Caco-2 (cell line): ENCODE results near the gene HACL1. TPM values are rescaled to one million over a fixed set of nuclear protein-coding genes. Genes with fewer than 3 reads are reported as not detected.

Experiments used
- BruUV-seq: library from RNA; stranded (reverse); fragments of 400-500 nt; replicated peaks from 2 replicates; lab custom pipeline; 2021; lab: Mats Ljungman, UMichigan
- CTCF ChIA-PET: fragments of 300-600 bp; sonication (Branson Sonifier 250); formaldehyde crosslinking; loops from one replicate; lab custom pipeline; 2022; ENCODE audit warnings: antibody characterized with exemption; lab: Charles Lee
- POLR2A ChIA-PET: fragments of 300-600 bp; sonication (Branson Sonifier 250); formaldehyde crosslinking; loops from one replicate; lab custom pipeline; 2022; ENCODE audit warnings: antibody characterized with exemption; lab: Charles Lee
- DNase-seq, 2 experiments: peaks; one replicate each; pipeline versions ENCODE4 v3.0.0 to v3.0.0-alpha.2; 2020 to 2022
- H3K27me3 ChIP-seq: replicated peaks from 2 replicates; pipeline ENCODE4 v1.6.0; 2011; ENCODE audit warnings: low read length; ENCODE audit not compliant: control insufficient read depth, insufficient read depth
- H3K36me3 ChIP-seq: 2 replicates; pipeline ENCODE4 v1.5.1; 2011; ENCODE audit warnings: low read length; ENCODE audit not compliant: control insufficient read depth, insufficient read depth
- H3K4me1 ChIP-seq: fragments of 250-450 bp; sonication (Bioruptor Pico); 2 replicates; pipeline ENCODE4 v1.5.1; 2020; ENCODE audit warnings: mild to moderate bottlenecking
- H3K4me3 ChIP-seq: 2 replicates; pipeline ENCODE4 v1.5.1; 2011; ENCODE audit warnings: low read depth, mild to moderate bottlenecking, control low read depth, low read length
- H3K9me3 ChIP-seq: fragments of 250-450 bp; sonication (Bioruptor Pico); 2 replicates; pipeline ENCODE4 v1.5.1; 2020; ENCODE audit warnings: mild to moderate bottlenecking, moderate library complexity
- H3K27ac Mint-ChIP-seq: one replicate; pipeline ENCODE4 v1.8.0; 2022; ENCODE audit warnings: mixed read lengths; ENCODE audit not compliant: unreplicated experiment
- H3K27me3 Mint-ChIP-seq: one replicate; pipeline ENCODE4 v1.8.0; 2022; ENCODE audit warnings: mixed read lengths; ENCODE audit not compliant: insufficient read depth, unreplicated experiment
- H3K36me3 Mint-ChIP-seq: one replicate; pipeline ENCODE4 v1.8.0; 2022; ENCODE audit warnings: mild to moderate bottlenecking, mixed read lengths; ENCODE audit not compliant: insufficient read depth, unreplicated experiment
- H3K4me1 Mint-ChIP-seq: one replicate; pipeline ENCODE4 v1.8.0; 2022; ENCODE audit warnings: low read depth, mixed read lengths; ENCODE audit not compliant: unreplicated experiment
- H3K4me3 Mint-ChIP-seq: one replicate; pipeline ENCODE4 v1.8.0; 2022; ENCODE audit warnings: mild to moderate bottlenecking, moderate library complexity, mixed read lengths; ENCODE audit not compliant: unreplicated experiment
- H3K9me3 Mint-ChIP-seq: one replicate; pipeline ENCODE4 v1.8.0; 2022; ENCODE audit warnings: mixed read lengths; ENCODE audit not compliant: unreplicated experiment
- CTCF ChIP-seq, 2 experiments: fragments of 200-600 bp in 1 of 2; IDR thresholded peaks; 1 replicate in 1 of 2; 2 replicates in 1 of 2; pipeline versions ENCODE4 v1.5.1 to v1.8.0; 2011 to 2022; ENCODE audit warnings: antibody characterized with exemption in 1 of 2, control low read depth in 1 of 2, inconsistent platforms in 1 of 2, low read depth in 1 of 2, low read length in 1 of 2, mild to moderate bottlenecking in 1 of 2, moderate library complexity in 1 of 2; ENCODE audit not compliant: insufficient read depth in 1 of 2, severe bottlenecking in 1 of 2, unreplicated experiment in 1 of 2
- intact Hi-C: fragments of 100-400 bp; cut with micrococcal nuclease; formaldehyde crosslinking; loops from one replicate; pipeline ENCODE4 v1.10.0; 2022; ENCODE audit not compliant: unreplicated experiment
- total RNA-seq: library from RNA; stranded (reverse); gene quantifications from 2 replicates; pipeline ENCODE4 v1.2.3, GENCODE V29; 2022

Gene HACL1
- total RNA-seq, 1 experiment from 2014 or later: 48.1 TPM

GRCh38 chr3:15558581-15558980 is 42.8 kb downstream of the HACL1 start:
- Histone ChIP-seq H3K36me3 (no peaks in the 10 kb centered on the region; the same call in 1 of the 2 replicates), H3K4me3 (no peak overlapping the region), H3K4me1 (0 out of 2 replicates have a peak, but pooled peaks cover 4% of the 10 kb centered on the region), H3K27me3 (no peaks in the 10 kb centered on the region), H3K9me3 (no peaks in the 10 kb centered on the region)
- H3K4me3 Mint-ChIP-seq: no peak overlapping the region
- ChIA-PET CTCF (no interaction called here), POLR2A (no interaction called here)
- intact Hi-C loops: loop anchor here (5.0 to 10.0 kb wide), 2 partner anchors 104 to 151 kb away; no protein-coding TSS in a partner anchor
- H3K27me3 Mint-ChIP-seq: no peaks in the 10 kb centered on the region
- H3K27ac Mint-ChIP-seq: no peak overlapping the region
- DNase-seq: no peak
- peaks cover 6% of the 10 kb centered on the region for H3K4me1 Mint-ChIP-seq
- H3K36me3 Mint-ChIP-seq: peaks cover 24% of the 10 kb centered on the region
- H3K9me3 Mint-ChIP-seq: no peaks in the 10 kb centered on the region
- BruUV-seq: no TSS peak
- no peak for TF ChIP-seq CTCF (IDR thresholded peaks at IDR 0.05; ENCODE audit: insufficient read depth in 1 of 2, low read depth in 1 of 2, low read length in 1 of 2, severe bottlenecking in 1 of 2, unreplicated experiment in 1 of 2)

GRCh38 chr3:15557511-15557946 is 43.8 kb downstream of the HACL1 start:
- no peaks in the 10 kb centered on the region for H3K27me3 ChIP-seq
- no TSS peak for BruUV-seq
- TF ChIP-seq CTCF (IDR thresholded peaks at IDR 0.05; ENCODE audit: insufficient read depth in 1 of 2, low read depth in 1 of 2, low read length in 1 of 2, severe bottlenecking in 1 of 2, unreplicated experiment in 1 of 2): peak; percentile 22 to 54
- Mint-ChIP-seq H3K27me3 (no peaks in the 10 kb centered on the region), H3K4me1 (peaks cover under 1% of the 10 kb centered on the region), H3K36me3 (peaks cover 18% of the 10 kb centered on the region), H3K4me3 (no peak overlapping the region), H3K27ac (no peak overlapping the region), H3K9me3 (no peaks in the 10 kb centered on the region)
- peak; percentile 71 to 73 for DNase-seq
- intact Hi-C loops: loop anchor here (1.0 to 10.0 kb wide), 4 partner anchors 103 to 449 kb away; no protein-coding TSS in a partner anchor
- no peaks in the 10 kb centered on the region; the same call in none of the 2 replicates for H3K36me3 ChIP-seq
- H3K4me1 ChIP-seq: 0 out of 2 replicates have a peak, but pooled peaks cover 4% of the 10 kb centered on the region
- CTCF ChIA-PET: no interaction called here
- POLR2A ChIA-PET: no interaction called here
- no peaks in the 10 kb centered on the region for H3K9me3 ChIP-seq
- no peak overlapping the region for H3K4me3 ChIP-seq

- Histone ChIP-seq H3K4me1 (0 out of 2 replicates have a peak, but pooled peaks cover 4% of the 10 kb centered on the region), H3K27me3 (no peaks in the 10 kb centered on the region), H3K9me3 (no peaks in the 10 kb centered on the region), H3K36me3 (no peaks in the 10 kb centered on the region; the same call in none of the 2 replicates), H3K4me3 (no peak overlapping the region)
- no peak for DNase-seq
- ChIA-PET CTCF (interaction anchor here (0.7 kb wide), 1 partner anchor 16 kb away, joined by 4 read pairs; no protein-coding TSS in a partner anchor), POLR2A (no interaction called here)
- Mint-ChIP-seq H3K9me3 (no peaks in the 10 kb centered on the region), H3K36me3 (peaks cover 14% of the 10 kb centered on the region), H3K4me1 (no peaks in the 10 kb centered on the region), H3K4me3 (no peak overlapping the region), H3K27me3 (no peaks in the 10 kb centered on the region), H3K27ac (no peak overlapping the region)
- intact Hi-C loops: loop anchor here (5.0 to 10.0 kb wide), 2 partner anchors 102 to 149 kb away; no protein-coding TSS in a partner anchor
- BruUV-seq: no TSS peak
- TF ChIP-seq CTCF (IDR thresholded peaks at IDR 0.05; ENCODE audit: insufficient read depth in 1 of 2, low read depth in 1 of 2, low read length in 1 of 2, severe bottlenecking in 1 of 2, unreplicated experiment in 1 of 2): no peak
Observed at GRCh38 chr3:15556512-15556911, 44.9 kb downstream of the HACL1 start.
